ENCODE measurements around the gene CACYBP.

CACYBP gene

GRCh38 chr1:174996476-174996875 lies 3.3 kb upstream of the CACYBP start:
- no peak overlapping the region for H3K4me3 ChIP-seq (ENCODE audit: low read length)
- H3K27me3 ChIP-seq (ENCODE audit: insufficient read depth, low read length), result no peaks in the 10 kb centered on the region
- no peak overlapping the region for H3K27ac ChIP-seq (ENCODE audit: low read depth, low read length)
- peaks cover 24% of the 10 kb centered on the region for H3K36me3 ChIP-seq (ENCODE audit: insufficient read depth, low read length)
- 92% methylated on average over 1 of the region's 1 CpG for WGBS
- H3K9me3 ChIP-seq (ENCODE audit: insufficient read depth, low read depth, low read length), result no peaks in the 10 kb centered on the region
- no peak overlapping the region for H3K9ac ChIP-seq (ENCODE audit: low read depth, low read length)
- peaks cover 4% of the 10 kb centered on the region for H3K4me1 ChIP-seq (ENCODE audit: insufficient read depth, low read length)

DNA sequence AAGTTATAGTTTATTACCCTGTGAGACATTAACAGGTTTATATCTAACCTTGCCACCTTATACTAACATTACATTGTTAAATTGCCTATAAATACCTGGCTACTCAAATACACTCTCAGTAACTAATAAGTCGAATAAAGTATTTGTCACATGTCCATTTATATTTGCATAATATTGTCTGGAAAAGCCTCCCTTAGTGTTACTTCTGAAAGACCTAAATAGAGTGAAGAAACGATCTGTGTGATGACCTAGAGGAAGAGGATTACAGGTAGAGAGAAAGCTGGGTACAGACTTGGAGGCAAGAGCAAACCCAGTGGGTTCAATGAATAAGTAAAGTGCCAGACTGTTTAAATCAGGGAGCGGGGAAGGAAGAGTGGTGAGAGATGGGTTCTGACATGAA lies 2.7 kb upstream of the CACYBP start:
- no peak overlapping the region for H3K9ac ChIP-seq (ENCODE audit: low read depth, low read length)
- H3K4me1 ChIP-seq (ENCODE audit: insufficient read depth, low read length), result peaks cover 8% of the 10 kb centered on the region
- H3K9me3 ChIP-seq (ENCODE audit: insufficient read depth, low read depth, low read length), result no peaks in the 10 kb centered on the region
- peaks cover 19% of the 10 kb centered on the region for H3K36me3 ChIP-seq (ENCODE audit: insufficient read depth, low read length)
- 89% methylated on average over 3 of the region's 3 CpGs for WGBS
- no peaks in the 10 kb centered on the region for H3K27me3 ChIP-seq (ENCODE audit: insufficient read depth, low read length)
- no peak overlapping the region for H3K4me3 ChIP-seq (ENCODE audit: low read length)
- no peak overlapping the region for H3K27ac ChIP-seq (ENCODE audit: low read depth, low read length)

DNA sequence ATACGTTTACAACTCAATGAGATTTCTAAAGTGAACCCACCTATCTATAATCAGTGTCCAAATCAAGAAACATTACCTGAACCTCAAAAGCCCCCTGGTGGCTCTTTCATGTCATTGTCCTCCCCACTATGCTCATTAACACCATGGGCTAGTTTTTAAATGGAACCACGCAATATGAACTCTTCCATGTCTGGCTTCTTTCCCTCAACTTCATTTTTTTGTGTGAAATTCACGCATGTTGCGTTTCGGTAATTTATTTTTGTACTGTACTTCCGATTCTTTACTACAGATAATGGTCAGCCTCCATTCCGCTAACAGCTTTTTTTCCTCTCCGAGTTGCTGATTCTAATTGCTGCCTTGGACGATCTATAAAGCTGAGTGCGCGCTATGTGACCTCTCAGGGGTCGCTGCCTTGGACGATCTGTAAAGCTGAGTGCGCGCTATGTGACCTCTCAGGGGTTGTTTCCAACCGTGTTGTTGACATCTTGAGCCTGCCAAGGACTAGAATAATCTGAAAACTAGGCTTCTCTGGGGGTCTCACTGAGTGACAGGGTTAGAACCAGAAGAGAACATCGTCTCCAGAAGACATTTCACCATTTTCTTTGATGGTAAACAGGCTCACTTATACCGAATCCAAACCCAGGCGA lies 1.1 kb upstream of the CACYBP start:
- WGBS, result 13% methylated on average over 19 of the region's 19 CpGs
- Histone ChIP-seq H3K36me3 (ENCODE audit: insufficient read depth, low read length) (peaks cover 4% of the 10 kb centered on the region; the same call in 1 of the 2 replicates), H3K4me3 (ENCODE audit: low read length) (peak overlapping the region; percentile 69), H3K9me3 (ENCODE audit: insufficient read depth, low read depth, low read length) (no peaks in the 10 kb centered on the region), H3K27ac (ENCODE audit: low read depth, low read length) (peak overlapping the region; percentile 92), H3K27me3 (ENCODE audit: insufficient read depth, low read length) (no peaks in the 10 kb centered on the region), H3K4me1 (ENCODE audit: insufficient read depth, low read length) (peaks cover 14% of the 10 kb centered on the region), H3K9ac (ENCODE audit: low read depth, low read length) (peak overlapping the region; percentile 93)

DNA sequence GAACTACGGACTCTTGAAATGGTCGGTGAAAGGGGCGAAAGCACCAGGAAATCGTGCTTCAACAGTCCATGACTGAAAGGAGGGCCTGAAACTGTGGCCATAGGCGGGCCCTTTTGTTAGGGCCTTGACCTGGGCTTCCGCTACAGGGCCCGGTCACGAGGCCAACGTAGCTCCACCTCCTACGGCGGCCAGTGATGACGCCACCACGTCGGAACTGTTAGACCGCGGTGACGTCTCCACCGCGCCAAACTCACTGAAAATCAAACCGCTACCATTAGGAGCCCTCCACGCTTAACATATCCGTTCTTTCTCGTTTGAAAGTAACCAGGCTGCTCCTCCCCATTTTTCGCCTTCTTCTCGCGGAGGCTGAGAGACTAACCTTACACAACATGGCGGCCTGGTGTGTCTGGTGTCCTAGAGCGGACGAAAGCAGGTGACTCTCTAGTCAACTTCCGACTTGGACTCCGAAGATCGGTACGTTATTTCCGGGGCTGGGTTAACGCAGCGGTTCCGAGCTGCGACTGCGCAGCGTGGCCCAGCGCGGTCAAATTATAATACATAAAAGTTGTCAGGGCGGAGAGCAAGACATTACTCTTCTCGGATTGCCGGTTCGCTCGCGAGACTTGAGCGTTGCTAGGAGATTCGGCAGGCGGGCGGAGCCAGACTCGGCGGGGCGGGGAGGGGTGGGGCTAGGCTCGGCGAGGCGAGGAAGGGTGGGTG lies 371 bp upstream of the CACYBP start:
- peak overlapping the region; percentile 69 for H3K4me3 ChIP-seq (ENCODE audit: low read length)
- H3K36me3 ChIP-seq (ENCODE audit: insufficient read depth, low read length), result peaks cover 6% of the 10 kb centered on the region
- under 1% methylated on average over 58 of the region's 58 CpGs for WGBS

DNA sequence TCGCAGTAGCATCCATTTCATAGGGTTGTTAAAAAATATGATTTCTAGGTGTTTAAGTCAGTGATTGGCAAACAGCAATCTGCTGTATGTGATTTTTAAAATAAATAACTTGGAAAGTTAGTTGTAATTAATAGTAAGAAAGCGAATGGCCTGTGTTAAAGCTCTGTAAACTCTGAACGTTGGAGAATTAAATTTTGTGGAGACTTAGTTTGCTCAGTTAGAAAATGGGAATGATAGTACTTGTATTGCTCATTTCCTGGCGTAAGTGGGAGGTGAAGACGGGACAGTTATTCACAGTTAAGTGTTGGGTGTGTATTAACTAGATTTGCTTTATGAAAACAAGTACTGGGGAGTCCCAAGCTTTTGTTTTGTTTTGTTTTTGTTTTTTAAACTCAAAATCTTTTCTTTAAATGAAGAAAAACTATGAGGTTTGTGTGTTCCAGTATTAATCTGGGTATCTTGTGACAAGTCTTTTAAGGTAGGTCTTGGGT lies 995 bp downstream of the CACYBP start:
- WGBS, result 1% methylated on average over 5 of the region's 5 CpGs
- Histone ChIP-seq H3K9me3 (ENCODE audit: insufficient read depth, low read depth, low read length) (no peaks in the 10 kb centered on the region), H3K4me1 (ENCODE audit: insufficient read depth, low read length) (peaks cover 14% of the 10 kb centered on the region), H3K9ac (ENCODE audit: low read depth, low read length) (peak overlapping the region; percentile 95), H3K27ac (ENCODE audit: low read depth, low read length) (peak overlapping the region; percentile 92; the same call in 1 of the 2 replicates), H3K36me3 (ENCODE audit: insufficient read depth, low read length) (peaks cover 20% of the 10 kb centered on the region), H3K27me3 (ENCODE audit: insufficient read depth, low read length) (no peaks in the 10 kb centered on the region), H3K4me3 (ENCODE audit: low read length) (peak overlapping the region; percentile 69)

More for the DNA sequence above, 371 bp upstream of the CACYBP start:
- Histone ChIP-seq H3K27me3 (ENCODE audit: insufficient read depth, low read length) (no peaks in the 10 kb centered on the region), H3K27ac (ENCODE audit: low read depth, low read length) (peak overlapping the region; percentile 92), H3K9ac (ENCODE audit: low read depth, low read length) (peak overlapping the region; percentile 93), H3K9me3 (ENCODE audit: insufficient read depth, low read depth, low read length) (no peaks in the 10 kb centered on the region), H3K4me1 (ENCODE audit: insufficient read depth, low read length) (peaks cover 14% of the 10 kb centered on the region)

GRCh38 chr1:175002910-175003517 lies 3.3 kb downstream of the CACYBP start:
- peaks cover 42% of the 10 kb centered on the region for H3K36me3 ChIP-seq (ENCODE audit: insufficient read depth, low read length)
- WGBS, result 91% methylated on average over 16 of the region's 17 CpGs
- no peak overlapping the region for H3K9ac ChIP-seq (ENCODE audit: low read depth, low read length)
- peak overlapping the region; percentile 69; the same call in 1 of the 2 replicates for H3K4me3 ChIP-seq (ENCODE audit: low read length)
- H3K27me3 ChIP-seq (ENCODE audit: insufficient read depth, low read length), result no peaks in the 10 kb centered on the region
- H3K4me1 ChIP-seq (ENCODE audit: insufficient read depth, low read length), result peaks cover 14% of the 10 kb centered on the region
- H3K9me3 ChIP-seq (ENCODE audit: insufficient read depth, low read depth, low read length), result no peaks in the 10 kb centered on the region
- no peak overlapping the region for H3K27ac ChIP-seq (ENCODE audit: low read depth, low read length)

GRCh38 chr1:175003521-175003920 lies 3.8 kb downstream of the CACYBP start:
- H3K27ac ChIP-seq (ENCODE audit: low read depth, low read length), result peak overlapping the region; percentile 10; the same call in 1 of the 2 replicates
- no peak overlapping the region; the same call in 1 of the 2 replicates for H3K9ac ChIP-seq (ENCODE audit: low read depth, low read length)
- peaks cover 47% of the 10 kb centered on the region for H3K36me3 ChIP-seq (ENCODE audit: insufficient read depth, low read length)
- no peaks in the 10 kb centered on the region for H3K27me3 ChIP-seq (ENCODE audit: insufficient read depth, low read length)
- no peaks in the 10 kb centered on the region for H3K9me3 ChIP-seq (ENCODE audit: insufficient read depth, low read depth, low read length)
- peaks cover 14% of the 10 kb centered on the region for H3K4me1 ChIP-seq (ENCODE audit: insufficient read depth, low read length)
- H3K4me3 ChIP-seq (ENCODE audit: low read length), result no peak overlapping the region
- 97% methylated on average over 2 of the region's 2 CpGs for WGBS

DNA sequence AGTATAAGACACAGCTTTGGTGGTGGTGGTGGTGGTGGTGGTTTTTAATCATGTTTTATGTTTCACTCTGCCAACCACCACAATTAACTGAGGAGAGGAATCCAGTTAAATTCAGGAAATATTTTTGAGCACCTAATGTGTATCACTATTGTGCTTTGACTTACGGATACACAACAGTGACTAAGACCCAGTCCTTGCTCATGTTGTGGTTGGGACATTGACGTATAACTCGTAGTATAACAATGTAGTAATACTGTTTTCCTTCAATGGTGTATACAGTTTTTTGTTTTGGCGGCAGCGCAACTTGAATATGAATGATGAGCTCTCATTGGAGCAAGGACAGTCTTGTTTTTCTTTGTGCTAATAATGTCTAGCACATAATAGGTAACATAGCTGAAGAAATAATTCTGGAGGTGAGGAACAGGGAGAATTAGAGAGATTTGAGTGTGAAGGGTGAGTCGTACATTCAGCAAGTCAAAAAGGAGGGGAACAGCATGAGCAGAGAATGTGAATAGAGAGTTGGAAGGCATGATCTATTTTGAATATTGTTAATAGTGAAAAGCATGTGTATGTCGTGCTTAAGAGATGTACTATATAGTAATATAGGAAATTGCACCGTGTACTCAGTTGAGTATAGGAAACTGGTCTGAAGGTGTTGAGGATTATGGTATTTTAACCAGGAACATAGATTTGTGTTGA lies 5.5 kb downstream of the CACYBP start:
- H3K9ac ChIP-seq (ENCODE audit: low read depth, low read length), result no peak overlapping the region
- H3K27ac ChIP-seq (ENCODE audit: low read depth, low read length), result no peak overlapping the region
- no peak overlapping the region for H3K4me3 ChIP-seq (ENCODE audit: low read length)
- peaks cover 14% of the 10 kb centered on the region for H3K4me1 ChIP-seq (ENCODE audit: insufficient read depth, low read length)
- 96% methylated on average over 8 of the region's 8 CpGs for WGBS
- no peaks in the 10 kb centered on the region for H3K27me3 ChIP-seq (ENCODE audit: insufficient read depth, low read length)
- no peaks in the 10 kb centered on the region for H3K9me3 ChIP-seq (ENCODE audit: insufficient read depth, low read depth, low read length)
- peaks cover 64% of the 10 kb centered on the region for H3K36me3 ChIP-seq (ENCODE audit: insufficient read depth, low read length)

DNA sequence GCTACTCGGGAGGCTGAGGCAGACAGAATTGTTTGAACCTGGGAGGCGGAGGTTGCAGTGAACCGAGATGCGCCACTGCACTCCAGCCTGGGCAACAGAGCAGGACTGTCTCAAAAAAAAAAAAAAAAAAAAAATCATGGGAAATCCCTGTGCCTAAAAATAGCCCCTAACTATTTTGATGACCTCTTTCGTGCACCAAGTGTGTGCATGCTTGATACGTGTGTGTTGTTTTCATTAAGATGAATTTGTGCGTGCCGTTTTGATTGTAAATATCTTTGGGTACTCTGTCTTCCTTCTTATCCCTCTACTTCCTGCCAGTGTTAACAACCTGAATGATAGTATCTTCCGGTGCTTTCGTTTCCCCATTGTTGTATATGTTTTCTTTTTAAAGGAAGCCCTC lies 9.8 kb downstream of the CACYBP start:
- Histone ChIP-seq H3K27ac (ENCODE audit: low read depth, low read length) (no peak overlapping the region), H3K27me3 (ENCODE audit: insufficient read depth, low read length) (no peaks in the 10 kb centered on the region), H3K9me3 (ENCODE audit: insufficient read depth, low read depth, low read length) (no peaks in the 10 kb centered on the region), H3K36me3 (ENCODE audit: insufficient read depth, low read length) (peaks cover 100% of the 10 kb centered on the region), H3K4me1 (ENCODE audit: insufficient read depth, low read length) (no peaks in the 10 kb centered on the region), H3K9ac (ENCODE audit: low read depth, low read length) (no peak overlapping the region), H3K4me3 (ENCODE audit: low read length) (no peak overlapping the region)
- WGBS, result 98% methylated on average over 10 of the region's 10 CpGs

DNA sequence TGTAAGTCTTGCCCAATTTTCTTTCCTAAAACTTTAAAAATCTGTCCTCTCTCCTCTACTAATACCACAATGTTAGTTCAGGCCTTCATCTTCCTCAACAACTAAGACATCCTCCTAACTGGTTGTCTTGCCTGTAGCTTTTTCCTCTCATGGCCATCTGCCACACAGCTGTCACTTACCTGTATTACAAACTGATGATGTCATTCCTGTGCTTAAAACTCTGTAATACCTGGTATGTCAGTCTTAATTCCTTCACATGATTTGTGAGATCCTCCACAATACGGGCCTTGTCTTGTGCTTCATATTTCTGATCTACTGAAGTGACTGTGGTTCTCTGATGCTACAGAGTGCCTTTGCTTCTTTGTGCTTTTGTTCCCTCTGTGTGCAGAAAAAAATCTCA lies 13.7 kb downstream of the CACYBP start:
- WGBS, result 96% methylated on average over 1 of the region's 1 CpG
- Histone ChIP-seq H3K4me3 (ENCODE audit: low read length) (no peak overlapping the region), H3K9ac (ENCODE audit: low read depth, low read length) (no peak overlapping the region), H3K9me3 (ENCODE audit: insufficient read depth, low read depth, low read length) (no peaks in the 10 kb centered on the region), H3K27ac (ENCODE audit: low read depth, low read length) (no peak overlapping the region), H3K36me3 (ENCODE audit: insufficient read depth, low read length) (peaks cover 96% of the 10 kb centered on the region), H3K27me3 (ENCODE audit: insufficient read depth, low read length) (no peaks in the 10 kb centered on the region), H3K4me1 (ENCODE audit: insufficient read depth, low read length) (no peaks in the 10 kb centered on the region)

DNA sequence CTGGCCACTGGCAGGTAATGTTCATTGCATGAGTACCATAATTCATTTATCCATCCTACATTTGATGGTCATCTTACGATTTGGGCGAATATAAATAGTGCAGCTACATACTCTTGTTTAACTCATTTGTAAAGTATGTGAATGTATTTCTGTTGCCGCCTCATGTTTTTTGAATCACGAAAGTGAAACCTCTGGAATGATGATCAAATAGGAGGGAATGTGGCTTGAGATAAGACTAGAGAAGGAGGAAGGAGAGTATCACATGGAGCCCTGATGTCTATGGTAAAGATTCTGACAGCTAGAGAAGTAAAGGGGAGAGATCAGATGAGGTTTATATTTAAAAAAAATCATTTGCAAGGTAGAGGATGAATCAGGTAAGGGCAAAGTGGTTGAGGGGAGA lies 15.5 kb downstream of the CACYBP start:
- Histone ChIP-seq H3K9me3 (ENCODE audit: insufficient read depth, low read depth, low read length) (no peaks in the 10 kb centered on the region), H3K36me3 (ENCODE audit: insufficient read depth, low read length) (peaks cover 80% of the 10 kb centered on the region), H3K27me3 (ENCODE audit: insufficient read depth, low read length) (no peaks in the 10 kb centered on the region), H3K4me3 (ENCODE audit: low read length) (no peak overlapping the region), H3K27ac (ENCODE audit: low read depth, low read length) (no peak overlapping the region), H3K4me1 (ENCODE audit: insufficient read depth, low read length) (no peaks in the 10 kb centered on the region), H3K9ac (ENCODE audit: low read depth, low read length) (no peak overlapping the region)
- WGBS, result 94% methylated on average over 4 of the region's 4 CpGs
